K562 (cell line): ENCODE data around the gene PARK7. TPM values are rescaled to one million over a fixed set of nuclear protein-coding genes. Genes with fewer than 3 reads are reported as not detected.

ENCODE experiments used
- CTBP1 ChIP-seq: fragments of 450-650 bp; IDR thresholded peaks from 2 replicates; pipeline ENCODE4 v1.6.1; 2016; ENCODE audit warnings: borderline replicate concordance
- EZH2 ChIP-seq: IDR thresholded peaks from 2 replicates; pipeline ENCODE4 v1.6.1; 2012; ENCODE audit warnings: low read depth, mild to moderate bottlenecking, inconsistent platforms, low read length, borderline replicate concordance
- FOXP1 ChIP-seq: sonication (generic); formaldehyde crosslinking; IDR thresholded peaks from 2 replicates; pipeline ENCODE4 v1.8.0; 2022; ENCODE audit warnings: mild to moderate bottlenecking, missing genetic modification reagents
- GABPA ChIP-seq: fragments of 200-800 bp; sonication (Bioruptor generic); conservative IDR thresholded peaks from 2 replicates; pipeline ENCODE4 v1.6.1; 2016; ENCODE audit warnings: low read depth, missing genetic modification characterization, missing compliant biosample characterization
- HNRNPK ChIP-seq: fragments of 200-400 bp; formaldehyde crosslinking; IDR thresholded peaks from one replicate; pipeline ENCODE4 v1.6.1; 2018; ENCODE audit warnings: mild to moderate bottlenecking, low read depth, low read length; ENCODE audit not compliant: poor library complexity, severe bottlenecking
- KLF13 ChIP-seq: fragments of 450-650 bp; IDR thresholded peaks from 2 replicates; pipeline ENCODE4 v1.6.1; 2016; ENCODE audit warnings: missing genetic modification characterization, low read depth, mild to moderate bottlenecking, missing compliant biosample characterization, moderate library complexity, borderline replicate concordance
- MTA1 ChIP-seq: fragments of 450-650 bp; IDR thresholded peaks from 2 replicates; pipeline ENCODE4 v1.6.1; 2017; ENCODE audit warnings: borderline replicate concordance
- PTRF ChIP-seq: fragments of 450-650 bp; IDR thresholded peaks from 2 replicates; pipeline ENCODE4 v1.6.1; 2016; ENCODE audit warnings: mild to moderate bottlenecking, missing genetic modification characterization, missing compliant biosample characterization
- UBTF ChIP-seq, 2 experiments: IDR thresholded peaks; 2 replicates each; pipeline ENCODE4 v1.6.1; 2012; ENCODE audit warnings: improper control_type of control experiment in 2 of 2, low read depth in 2 of 2, low read length in 2 of 2, borderline replicate concordance in 1 of 2
- XRCC4 ChIP-seq: IDR thresholded peaks from one replicate; pipeline ENCODE4 v1.6.1; 2011; ENCODE audit not compliant: insufficient read depth, insufficient read length; ENCODE audit errors: extremely low read depth
- ZNF511 ChIP-seq: sonication (generic); formaldehyde crosslinking; IDR thresholded peaks from 2 replicates; pipeline ENCODE4 v1.8.0; 2022; ENCODE audit warnings: mild to moderate bottlenecking, missing genetic modification reagents
- ZSCAN32 ChIP-seq: fragments of 450-650 bp; formaldehyde crosslinking; IDR thresholded peaks from 2 replicates; pipeline ENCODE4 v1.4.0; 2020; ENCODE audit warnings: mild to moderate bottlenecking, moderate library complexity
- polyA plus RNA-seq, 8 experiments: library from polyadenylated mRNA; depleted of rRNA in 4 of 8; stranded (reverse) in 5 of 8; unstranded in 3 of 8; fragments of >200 nt; fragmentation: Nextera tagmentation in 2 of 8; fragmentation: Illumina TruSeq in 1 of 8; extraction: Ambion mirVana in 2 of 8; extraction: Trizol in 1 of 8; gene quantifications; 2 replicates each; pipeline versions ENCODE4 v1.2.1 to v1.2.3, GENCODE V29; 2011 to 2014; ENCODE audit warnings: inconsistent platforms in 1 of 8, missing spikeins in 1 of 8
- total RNA-seq, 7 experiments: library from RNA; depleted of rRNA in 6 of 7; stranded (reverse); fragments of >200 nt in 6 of 7; fragmentation: Illumina TruSeq in 2 of 7; extraction: Trizol in 2 of 7; gene quantifications; 2 replicates each; pipeline versions ENCODE4 v1.2.1 to v1.2.3, GENCODE V29; 2011 to 2021; ENCODE audit warnings: low replicate concordance in 1 of 7
- TF ChIP-seq, protein P1 (sequence below): fragments of 200-600 bp; sonication (generic); IDR thresholded peaks from one replicate; pipeline ENCODE4 v1.6.1; 2012; ENCODE audit warnings: mild to moderate bottlenecking, low read depth, low read length, inconsistent platforms

Gene PARK7
- total and polyA plus RNA-seq, 9 of the 15 experiments (the other 6 are each of a cell fraction or from before 2014, with no cell fraction given): 374 to 1,298 (median 484) TPM

- no peak for TF ChIP-seq GABPA (tag)
- TF ChIP-seq MTA1: peak; percentile 5; the same call in 1 of the 2 replicates
- TF ChIP-seq FOXP1: peak; percentile 95
- peak; percentile 78 to 95; a peak in 3 of 4 replicates for TF ChIP-seq UBTF (IDR thresholded peaks at IDR 0.05; ENCODE audit: borderline replicate concordance in 1 of 2, low read depth in 2 of 2, low read length in 2 of 2)
- TF ChIP-seq ZSCAN32 (CRISPR knock-in tag): no peak
- TF ChIP-seq KLF13 (tag): no peak
- TF ChIP-seq ZNF511 (CRISPR knock-in tag): peak; percentile 94
- no peak for TF ChIP-seq XRCC4
- TF ChIP-seq, protein P1, sequence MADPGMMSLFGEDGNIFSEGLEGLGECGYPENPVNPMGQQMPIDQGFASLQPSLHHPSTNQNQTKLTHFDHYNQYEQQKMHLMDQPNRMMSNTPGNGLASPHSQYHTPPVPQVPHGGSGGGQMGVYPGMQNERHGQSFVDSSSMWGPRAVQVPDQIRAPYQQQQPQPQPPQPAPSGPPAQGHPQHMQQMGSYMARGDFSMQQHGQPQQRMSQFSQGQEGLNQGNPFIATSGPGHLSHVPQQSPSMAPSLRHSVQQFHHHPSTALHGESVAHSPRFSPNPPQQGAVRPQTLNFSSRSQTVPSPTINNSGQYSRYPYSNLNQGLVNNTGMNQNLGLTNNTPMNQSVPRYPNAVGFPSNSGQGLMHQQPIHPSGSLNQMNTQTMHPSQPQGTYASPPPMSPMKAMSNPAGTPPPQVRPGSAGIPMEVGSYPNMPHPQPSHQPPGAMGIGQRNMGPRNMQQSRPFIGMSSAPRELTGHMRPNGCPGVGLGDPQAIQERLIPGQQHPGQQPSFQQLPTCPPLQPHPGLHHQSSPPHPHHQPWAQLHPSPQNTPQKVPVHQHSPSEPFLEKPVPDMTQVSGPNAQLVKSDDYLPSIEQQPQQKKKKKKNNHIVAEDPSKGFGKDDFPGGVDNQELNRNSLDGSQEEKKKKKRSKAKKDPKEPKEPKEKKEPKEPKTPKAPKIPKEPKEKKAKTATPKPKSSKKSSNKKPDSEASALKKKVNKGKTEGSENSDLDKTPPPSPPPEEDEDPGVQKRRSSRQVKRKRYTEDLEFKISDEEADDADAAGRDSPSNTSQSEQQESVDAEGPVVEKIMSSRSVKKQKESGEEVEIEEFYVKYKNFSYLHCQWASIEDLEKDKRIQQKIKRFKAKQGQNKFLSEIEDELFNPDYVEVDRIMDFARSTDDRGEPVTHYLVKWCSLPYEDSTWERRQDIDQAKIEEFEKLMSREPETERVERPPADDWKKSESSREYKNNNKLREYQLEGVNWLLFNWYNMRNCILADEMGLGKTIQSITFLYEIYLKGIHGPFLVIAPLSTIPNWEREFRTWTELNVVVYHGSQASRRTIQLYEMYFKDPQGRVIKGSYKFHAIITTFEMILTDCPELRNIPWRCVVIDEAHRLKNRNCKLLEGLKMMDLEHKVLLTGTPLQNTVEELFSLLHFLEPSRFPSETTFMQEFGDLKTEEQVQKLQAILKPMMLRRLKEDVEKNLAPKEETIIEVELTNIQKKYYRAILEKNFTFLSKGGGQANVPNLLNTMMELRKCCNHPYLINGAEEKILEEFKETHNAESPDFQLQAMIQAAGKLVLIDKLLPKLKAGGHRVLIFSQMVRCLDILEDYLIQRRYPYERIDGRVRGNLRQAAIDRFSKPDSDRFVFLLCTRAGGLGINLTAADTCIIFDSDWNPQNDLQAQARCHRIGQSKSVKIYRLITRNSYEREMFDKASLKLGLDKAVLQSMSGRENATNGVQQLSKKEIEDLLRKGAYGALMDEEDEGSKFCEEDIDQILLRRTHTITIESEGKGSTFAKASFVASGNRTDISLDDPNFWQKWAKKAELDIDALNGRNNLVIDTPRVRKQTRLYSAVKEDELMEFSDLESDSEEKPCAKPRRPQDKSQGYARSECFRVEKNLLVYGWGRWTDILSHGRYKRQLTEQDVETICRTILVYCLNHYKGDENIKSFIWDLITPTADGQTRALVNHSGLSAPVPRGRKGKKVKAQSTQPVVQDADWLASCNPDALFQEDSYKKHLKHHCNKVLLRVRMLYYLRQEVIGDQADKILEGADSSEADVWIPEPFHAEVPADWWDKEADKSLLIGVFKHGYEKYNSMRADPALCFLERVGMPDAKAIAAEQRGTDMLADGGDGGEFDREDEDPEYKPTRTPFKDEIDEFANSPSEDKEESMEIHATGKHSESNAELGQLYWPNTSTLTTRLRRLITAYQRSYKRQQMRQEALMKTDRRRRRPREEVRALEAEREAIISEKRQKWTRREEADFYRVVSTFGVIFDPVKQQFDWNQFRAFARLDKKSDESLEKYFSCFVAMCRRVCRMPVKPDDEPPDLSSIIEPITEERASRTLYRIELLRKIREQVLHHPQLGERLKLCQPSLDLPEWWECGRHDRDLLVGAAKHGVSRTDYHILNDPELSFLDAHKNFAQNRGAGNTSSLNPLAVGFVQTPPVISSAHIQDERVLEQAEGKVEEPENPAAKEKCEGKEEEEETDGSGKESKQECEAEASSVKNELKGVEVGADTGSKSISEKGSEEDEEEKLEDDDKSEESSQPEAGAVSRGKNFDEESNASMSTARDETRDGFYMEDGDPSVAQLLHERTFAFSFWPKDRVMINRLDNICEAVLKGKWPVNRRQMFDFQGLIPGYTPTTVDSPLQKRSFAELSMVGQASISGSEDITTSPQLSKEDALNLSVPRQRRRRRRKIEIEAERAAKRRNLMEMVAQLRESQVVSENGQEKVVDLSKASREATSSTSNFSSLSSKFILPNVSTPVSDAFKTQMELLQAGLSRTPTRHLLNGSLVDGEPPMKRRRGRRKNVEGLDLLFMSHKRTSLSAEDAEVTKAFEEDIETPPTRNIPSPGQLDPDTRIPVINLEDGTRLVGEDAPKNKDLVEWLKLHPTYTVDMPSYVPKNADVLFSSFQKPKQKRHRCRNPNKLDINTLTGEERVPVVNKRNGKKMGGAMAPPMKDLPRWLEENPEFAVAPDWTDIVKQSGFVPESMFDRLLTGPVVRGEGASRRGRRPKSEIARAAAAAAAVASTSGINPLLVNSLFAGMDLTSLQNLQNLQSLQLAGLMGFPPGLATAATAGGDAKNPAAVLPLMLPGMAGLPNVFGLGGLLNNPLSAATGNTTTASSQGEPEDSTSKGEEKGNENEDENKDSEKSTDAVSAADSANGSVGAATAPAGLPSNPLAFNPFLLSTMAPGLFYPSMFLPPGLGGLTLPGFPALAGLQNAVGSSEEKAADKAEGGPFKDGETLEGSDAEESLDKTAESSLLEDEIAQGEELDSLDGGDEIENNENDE: no peak
- no peak for TF ChIP-seq HNRNPK
- TF ChIP-seq CTBP1: peak; percentile 69; the same call in 1 of the 2 replicates
- TF ChIP-seq EZH2: peak; percentile 58
- TF ChIP-seq PTRF (tag): no peak
Measured at GRCh38 chr1:7942214-7942921, 19.1 kb upstream of the PARK7 start (continued).
